Breast epithelium (tissue), 3 donors: ENCODE measurements around the gene IRAK2.

Experiments used
- CTCF ChIP-seq, 3 donors: fragments of 450-650 bp; IDR thresholded peaks; one replicate each; pipeline ENCODE4 v1.5.1; 2016 to 2017; ENCODE audit warnings: antibody characterized with exemption in 3 of 3, mild to moderate bottlenecking in 3 of 3, moderate library complexity in 3 of 3
- POLR2A ChIP-seq: fragments of 450-650 bp; IDR thresholded peaks from one replicate; pipeline ENCODE4 v1.6.1; 2016; ENCODE audit warnings: antibody characterized with exemption, mild to moderate bottlenecking, moderate library complexity

GRCh38 chr3:10187944-10188343, 23.2 kb downstream of the IRAK2 start:
- TF ChIP-seq POLR2A, result no peak
- TF ChIP-seq CTCF (IDR thresholded peaks at IDR 0.05), result no peak
